Mesodermal cell (in vitro differentiated cells): ENCODE data around the gene CLEC3B.

Experiments used
- H3K27ac ChIP-seq: 2 replicates; pipeline ENCODE4 v1.7.0; 2013; ENCODE audit warnings: mild to moderate bottlenecking, low read depth, low read length, moderate library complexity; ENCODE audit not compliant: severe bottlenecking
- H3K36me3 ChIP-seq: 2 replicates; pipeline ENCODE4 v1.7.1; 2013; ENCODE audit warnings: mild to moderate bottlenecking, low read length, moderate library complexity; ENCODE audit not compliant: control insufficient read depth, insufficient read depth
- H3K4me1 ChIP-seq: one replicate; pipeline ENCODE4 v1.7.1; 2013; ENCODE audit warnings: mild to moderate bottlenecking, low read length; ENCODE audit not compliant: insufficient read depth, control insufficient read depth, poor library complexity, severe bottlenecking
- H3K4me3 ChIP-seq: 2 replicates; pipeline ENCODE4 v1.7.0; 2013; ENCODE audit warnings: low read length, control low read depth, mild to moderate bottlenecking; ENCODE audit not compliant: insufficient read depth, poor library complexity, severe bottlenecking; ENCODE audit errors: extremely low read depth
- H3K9me3 ChIP-seq: 2 replicates; pipeline ENCODE4 v1.7.1; 2013; ENCODE audit warnings: mild to moderate bottlenecking, low read length, moderate library complexity; ENCODE audit not compliant: control insufficient read depth
- WGBS, 2 experiments: methylation state at CpG; one replicate each; pipeline ENCODE4 v1.1.5; 2013; ENCODE audit warnings: missing lambda C conversion rate in 2 of 2; ENCODE audit not compliant: insufficient coverage in 2 of 2; 5-methylcytosine and 5-hydroxymethylcytosine counted together

CLEC3B gene

GRCh38 chr3:45021524-45022297, 4.4 kb upstream of the CLEC3B start:
- WGBS, 2 experiments, result 88 to 92% methylated on average over 9 to 11 of the region's 12 CpGs
- peaks cover 10% of the 10 kb centered on the region for H3K36me3 ChIP-seq
- H3K9me3 ChIP-seq, result no peaks in the 10 kb centered on the region
- no peaks in the 10 kb centered on the region for H3K4me1 ChIP-seq
- H3K27ac ChIP-seq, result no peak overlapping the region
- no peak overlapping the region for H3K4me3 ChIP-seq

GRCh38 chr3:45023675-45024074, 2.4 kb upstream of the CLEC3B start:
- H3K27ac ChIP-seq, result no peak overlapping the region
- peaks cover under 1% of the 10 kb centered on the region for H3K36me3 ChIP-seq
- no peak overlapping the region for H3K4me3 ChIP-seq
- H3K4me1 ChIP-seq, result peaks cover 6% of the 10 kb centered on the region
- H3K9me3 ChIP-seq, result no peaks in the 10 kb centered on the region
- 83 to 100% methylated on average over 1 of the region's 3 CpGs for WGBS, 2 experiments

GRCh38 chr3:45024542-45025255, 1.4 kb upstream of the CLEC3B start:
- no peak overlapping the region for H3K4me3 ChIP-seq
- no peaks in the 10 kb centered on the region for H3K9me3 ChIP-seq
- H3K4me1 ChIP-seq, result peaks cover 6% of the 10 kb centered on the region
- no peak overlapping the region for H3K27ac ChIP-seq
- 86 to 100% methylated on average over 3 of the region's 6 CpGs for WGBS, 2 experiments
- H3K36me3 ChIP-seq, result no peaks in the 10 kb centered on the region

GRCh38 chr3:45026957-45027356, 854 bp downstream of the CLEC3B start:
- no peaks in the 10 kb centered on the region for H3K9me3 ChIP-seq
- no peaks in the 10 kb centered on the region for H3K36me3 ChIP-seq
- H3K27ac ChIP-seq, result no peak overlapping the region
- WGBS, 2 experiments, result 64 to 90% methylated on average over 3 of the region's 4 CpGs
- H3K4me3 ChIP-seq, result no peak overlapping the region
- peaks cover 6% of the 10 kb centered on the region for H3K4me1 ChIP-seq

- no peak overlapping the region for H3K27ac ChIP-seq
- peaks cover 6% of the 10 kb centered on the region for H3K4me1 ChIP-seq
- 90 to 96% methylated on average over 2 to 4 of the region's 4 CpGs for WGBS, 2 experiments
- no peaks in the 10 kb centered on the region for H3K36me3 ChIP-seq
- no peak overlapping the region for H3K4me3 ChIP-seq
- no peaks in the 10 kb centered on the region for H3K9me3 ChIP-seq
These were observed 1.3 kb downstream of the CLEC3B start for GRCh38 chr3:45027441-45027840.

GRCh38 chr3:45029216-45029615, 3.1 kb downstream of the CLEC3B start:
- 91 to 93% methylated on average over 1 to 2 of the region's 2 CpGs for WGBS, 2 experiments
- Histone ChIP-seq H3K9me3 (no peaks in the 10 kb centered on the region), H3K27ac (no peak overlapping the region), H3K4me1 (peaks cover 6% of the 10 kb centered on the region), H3K36me3 (no peaks in the 10 kb centered on the region), H3K4me3 (no peak overlapping the region)

GRCh38 chr3:45029661-45030060, 3.6 kb downstream of the CLEC3B start:
- Histone ChIP-seq H3K4me3 (no peak overlapping the region), H3K36me3 (no peaks in the 10 kb centered on the region), H3K27ac (no peak overlapping the region), H3K4me1 (peaks cover 10% of the 10 kb centered on the region), H3K9me3 (no peaks in the 10 kb centered on the region)
- WGBS, 2 experiments, result 83 to 89% methylated on average over 1 to 3 of the region's 5 CpGs

GRCh38 chr3:45031531-45031930, 5.4 kb downstream of the CLEC3B start:
- no peaks in the 10 kb centered on the region for H3K36me3 ChIP-seq
- H3K4me3 ChIP-seq, result no peak overlapping the region
- WGBS, 2 experiments, result 94 to 97% methylated on average over 3 of the region's 3 CpGs
- peaks cover 14% of the 10 kb centered on the region for H3K4me1 ChIP-seq
- no peaks in the 10 kb centered on the region for H3K9me3 ChIP-seq
- H3K27ac ChIP-seq, result no peak overlapping the region

- Histone ChIP-seq H3K9me3 (no peaks in the 10 kb centered on the region), H3K36me3 (no peaks in the 10 kb centered on the region), H3K4me3 (no peak overlapping the region), H3K27ac (no peak overlapping the region), H3K4me1 (peaks cover 10% of the 10 kb centered on the region)
- 85 to 95% methylated on average over 2 of the region's 2 CpGs for WGBS, 2 experiments
These were observed 6.0 kb downstream of the CLEC3B start for GRCh38 chr3:45032113-45032512.

GRCh38 chr3:45033791-45034190, 7.7 kb downstream of the CLEC3B start:
- Histone ChIP-seq H3K4me1 (peaks cover 8% of the 10 kb centered on the region), H3K27ac (no peak overlapping the region), H3K9me3 (no peaks in the 10 kb centered on the region), H3K4me3 (no peak overlapping the region), H3K36me3 (no peaks in the 10 kb centered on the region)
- WGBS, 2 experiments, result 97 to 100% methylated on average over 2 to 6 of the region's 6 CpGs
